ENCODE results near the gene FUT3.

DNA sequence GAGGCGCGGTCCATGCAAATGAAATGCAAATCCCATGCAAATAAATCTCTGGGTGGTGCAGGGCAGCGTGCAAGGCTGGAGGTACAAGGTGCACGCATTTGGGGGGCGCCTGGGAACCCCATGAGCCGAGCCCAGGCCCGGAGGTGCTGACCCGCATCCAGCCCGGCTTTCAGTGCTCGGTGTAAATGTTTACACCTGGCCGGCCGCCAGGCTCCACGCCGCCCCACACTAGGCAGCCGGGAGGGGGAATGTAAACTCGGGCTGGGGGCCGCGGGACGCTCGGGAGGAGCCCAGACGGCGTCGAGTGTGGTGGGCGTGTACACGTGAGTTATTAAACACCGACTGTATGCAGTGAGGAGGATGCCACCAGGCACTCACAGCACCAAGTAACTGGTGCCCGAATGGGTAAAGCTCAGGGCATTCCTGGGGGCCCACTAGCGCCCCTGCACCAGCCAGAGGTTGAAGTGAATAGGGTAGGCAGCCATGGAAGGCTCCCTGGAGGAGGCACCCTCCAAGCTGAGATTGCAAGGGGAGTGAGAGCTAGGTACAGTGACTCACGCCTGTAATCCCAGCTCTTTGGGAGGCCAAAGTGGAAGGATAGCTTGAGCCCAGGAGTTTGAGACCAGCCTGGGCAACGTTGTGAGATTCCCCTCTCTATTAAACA, 28.9 kb downstream of the FUT3 start:
- no peak for TF ChIP-seq CTCF (optimal IDR thresholded peaks at IDR 0.05 in 1 of 3, IDR thresholded peaks at IDR 0.05 in 1 of 3, conservative IDR thresholded peaks at IDR 0.05 in 1 of 3; ENCODE audit: extremely low read depth in 1 of 3, insufficient read depth in 2 of 3, low read length in 3 of 3)
- TF ChIP-seq EZH2 (IDR thresholded peaks at IDR 0.05; ENCODE audit: low read length): no peak

Data from keratinocyte (primary cell).